Epithelial cell of proximal tubule (primary cell): ENCODE data around the gene TIMP2. TPM values are rescaled to one million over a fixed set of nuclear protein-coding genes. Genes with fewer than 3 reads are reported as not detected.

Source experiments
- DNase-seq: peaks from one replicate; pipeline ENCODE4 v3.0.0-alpha.2; 2011; ENCODE audit warnings: low read depth
- H3K4me3 ChIP-seq: 2 replicates; pipeline ENCODE4 v1.5.1; 2011; ENCODE audit warnings: low read depth, mild to moderate bottlenecking, low read length
- CTCF ChIP-seq: conservative IDR thresholded peaks from 2 replicates; pipeline ENCODE4 v1.5.1; 2012; ENCODE audit warnings: low read depth, mild to moderate bottlenecking, low read length
- total RNA-seq: library from RNA; depleted of rRNA; stranded (reverse); fragments of >200 nt; gene quantifications from 2 replicates; pipeline ENCODE4 v1.2.3, GENCODE V29; 2015

TIMP2 gene
- total RNA-seq, 1 donor from 2014 or later: 64.9 TPM

GRCh38 chr17:78962345-78962983 is 37.3 kb upstream of the TIMP2 start:
- H3K4me3 ChIP-seq: no peak overlapping the region
- no peak for DNase-seq

GRCh38 chr17:78961571-78961970 is 36.4 kb upstream of the TIMP2 start:
- H3K4me3 ChIP-seq: no peak overlapping the region
- no peak for TF ChIP-seq CTCF
- no peak for DNase-seq

More at GRCh38 chr17:78962345-78962983, 37.3 kb upstream of the TIMP2 start:
- TF ChIP-seq CTCF: no peak

DNA sequence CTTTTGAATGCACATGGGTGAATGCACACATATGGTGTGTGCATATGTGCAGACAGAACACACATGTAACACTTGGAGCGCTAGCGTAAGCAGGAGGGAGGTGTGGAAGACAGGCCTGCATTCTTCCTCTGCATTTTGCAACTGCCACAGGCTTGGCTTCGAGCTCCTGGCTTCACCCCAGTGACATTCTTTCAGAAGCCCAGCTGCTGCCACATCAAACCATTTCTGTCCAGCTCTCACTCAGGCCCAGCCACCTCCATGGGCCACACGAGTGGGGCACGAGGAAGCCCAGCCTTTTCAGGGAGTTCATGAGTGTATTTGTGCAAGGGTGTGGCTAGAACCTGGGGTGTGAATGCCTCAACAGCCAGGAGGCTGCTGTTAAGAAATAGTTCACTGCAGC is 35.7 kb upstream of the TIMP2 start:
- no peak for TF ChIP-seq CTCF
- DNase-seq: no peak
- H3K4me3 ChIP-seq: no peak overlapping the region

GRCh38 chr17:78959803-78960202 is 34.6 kb upstream of the TIMP2 start:
- no peak overlapping the region for H3K4me3 ChIP-seq
- TF ChIP-seq CTCF: no peak
- DNase-seq: no peak

- DNase-seq: no peak
- TF ChIP-seq CTCF: no peak
- no peak overlapping the region for H3K4me3 ChIP-seq
Measured at GRCh38 chr17:78958641-78959127, 33.5 kb upstream of the TIMP2 start.

- no peak overlapping the region for H3K4me3 ChIP-seq
- no peak for TF ChIP-seq CTCF
- no peak for DNase-seq
Measured at GRCh38 chr17:78957128-78957527, 31.9 kb upstream of the TIMP2 start.

- no peak for DNase-seq
- no peak overlapping the region for H3K4me3 ChIP-seq
- no peak for TF ChIP-seq CTCF
Measured at GRCh38 chr17:78956254-78956653, 31.1 kb upstream of the TIMP2 start.
